Measurements from ENCODE around the gene GPC1. TPM values are rescaled to one million over a fixed set of nuclear protein-coding genes. Genes with fewer than 3 reads are reported as not detected.

The GPC1 gene
- total RNA-seq, 2 donors from 2014 or later, result 37.8 to 69.7 TPM

DNA sequence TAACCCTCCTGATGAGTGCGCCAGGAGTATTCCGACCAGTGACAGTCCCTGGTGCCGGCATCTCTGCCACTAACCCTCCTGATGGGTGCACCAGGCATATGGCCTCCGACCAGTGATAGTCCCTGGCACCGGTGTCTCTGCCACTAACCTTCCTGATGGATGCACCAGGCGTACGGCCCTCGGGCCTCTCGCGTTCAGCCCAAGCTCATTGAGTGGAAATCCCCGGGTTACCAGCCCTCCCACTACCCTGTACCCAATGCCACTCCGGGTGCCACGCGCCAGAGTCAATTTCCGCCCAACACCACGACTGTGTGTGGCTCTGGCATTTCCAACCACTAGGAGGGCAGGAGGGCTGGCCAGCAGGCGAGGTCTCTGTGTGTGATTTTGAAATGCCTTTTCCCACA, 11.7 kb upstream of the GPC1 start:
- Mint-ChIP-seq H3K9me3 (peaks cover 53% of the 10 kb centered on the region), H3K4me3 (no peak overlapping the region), H3K4me1 (no peaks in the 10 kb centered on the region), H3K27ac (no peak overlapping the region), H3K36me3 (ENCODE audit: low read depth) (no peaks in the 10 kb centered on the region), H3K27me3 (ENCODE audit: insufficient read depth) (peaks cover 30% of the 10 kb centered on the region)
- no peak overlapping the region for H3K4me3 ChIP-seq (ENCODE audit: low read length)
- H3K9me3 ChIP-seq (ENCODE audit: control insufficient read depth, low read length), result peaks cover 21% of the 10 kb centered on the region
- no peak overlapping the region for H3K9ac ChIP-seq (ENCODE audit: extremely low read depth, low read length, poor library complexity, severe bottlenecking)
- no peaks in the 10 kb centered on the region for H3K27me3 ChIP-seq (ENCODE audit: control insufficient read depth, insufficient read depth, low read length, poor library complexity, severe bottlenecking)
- H3K27ac ChIP-seq (ENCODE audit: low read depth, low read length), result no peak overlapping the region
- H3K4me1 ChIP-seq (ENCODE audit: control insufficient read depth, insufficient read depth, low read length), result no peaks in the 10 kb centered on the region
- H3K36me3 ChIP-seq (ENCODE audit: control insufficient read depth, insufficient read depth, low read length), result no peaks in the 10 kb centered on the region
- DNase-seq, result peak; percentile 20
- WGBS, 2 experiments (ENCODE audit: insufficient coverage in 1 of 2, insufficient read length in 1 of 2), result 74 to 82% methylated on average over 11 to 17 of the region's 17 CpGs
- TF ChIP-seq, protein P1, sequence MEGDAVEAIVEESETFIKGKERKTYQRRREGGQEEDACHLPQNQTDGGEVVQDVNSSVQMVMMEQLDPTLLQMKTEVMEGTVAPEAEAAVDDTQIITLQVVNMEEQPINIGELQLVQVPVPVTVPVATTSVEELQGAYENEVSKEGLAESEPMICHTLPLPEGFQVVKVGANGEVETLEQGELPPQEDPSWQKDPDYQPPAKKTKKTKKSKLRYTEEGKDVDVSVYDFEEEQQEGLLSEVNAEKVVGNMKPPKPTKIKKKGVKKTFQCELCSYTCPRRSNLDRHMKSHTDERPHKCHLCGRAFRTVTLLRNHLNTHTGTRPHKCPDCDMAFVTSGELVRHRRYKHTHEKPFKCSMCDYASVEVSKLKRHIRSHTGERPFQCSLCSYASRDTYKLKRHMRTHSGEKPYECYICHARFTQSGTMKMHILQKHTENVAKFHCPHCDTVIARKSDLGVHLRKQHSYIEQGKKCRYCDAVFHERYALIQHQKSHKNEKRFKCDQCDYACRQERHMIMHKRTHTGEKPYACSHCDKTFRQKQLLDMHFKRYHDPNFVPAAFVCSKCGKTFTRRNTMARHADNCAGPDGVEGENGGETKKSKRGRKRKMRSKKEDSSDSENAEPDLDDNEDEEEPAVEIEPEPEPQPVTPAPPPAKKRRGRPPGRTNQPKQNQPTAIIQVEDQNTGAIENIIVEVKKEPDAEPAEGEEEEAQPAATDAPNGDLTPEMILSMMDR (conservative IDR thresholded peaks at IDR 0.05), result no peak

DNA sequence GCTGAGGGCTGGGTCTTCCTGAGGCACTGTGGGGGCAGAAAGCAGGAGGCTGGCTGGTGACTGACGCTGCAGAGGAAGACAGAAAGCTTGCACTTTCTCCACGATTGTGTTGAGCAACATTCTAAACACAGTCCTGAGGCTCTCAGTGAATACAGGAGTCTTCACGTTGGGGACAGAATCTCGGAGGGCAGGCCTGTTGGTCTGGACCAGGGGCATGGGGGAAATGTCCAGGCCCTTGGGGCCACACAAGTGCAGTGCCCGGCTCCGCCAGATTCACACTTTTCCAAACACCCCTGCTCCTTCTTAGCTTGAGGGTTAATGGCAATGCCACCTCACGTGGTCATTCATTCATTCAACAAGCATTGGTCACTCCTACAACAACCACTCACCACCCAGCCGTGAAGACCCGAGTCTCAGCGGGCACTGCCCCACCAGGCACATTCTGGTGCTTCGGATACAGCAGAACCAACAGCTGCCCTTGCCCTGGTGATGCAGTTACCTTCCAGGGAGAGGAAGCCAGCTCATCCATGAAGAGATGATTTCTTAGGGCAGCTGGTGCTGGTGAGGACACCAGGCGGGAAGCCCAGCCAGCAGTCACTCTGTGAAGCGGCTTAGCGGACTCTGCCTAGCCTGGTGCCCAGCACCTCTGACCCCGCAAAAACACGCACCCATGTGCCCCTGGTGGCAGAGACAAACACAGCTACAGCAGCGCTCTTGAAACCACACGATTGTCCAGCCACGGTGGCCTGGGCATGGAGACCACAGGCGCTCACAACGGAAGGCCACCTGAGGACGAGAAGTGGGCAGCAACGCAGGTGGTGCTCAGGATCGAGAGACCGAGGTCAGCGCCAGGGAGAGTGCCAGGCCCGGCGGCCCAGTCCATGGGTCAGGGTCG, 10.9 kb upstream of the GPC1 start:
- Histone ChIP-seq H3K4me1 (ENCODE audit: control insufficient read depth, insufficient read depth, low read length) (no peaks in the 10 kb centered on the region), H3K4me3 (ENCODE audit: low read length) (no peak overlapping the region), H3K9ac (ENCODE audit: extremely low read depth, low read length, poor library complexity, severe bottlenecking) (no peak overlapping the region), H3K27me3 (ENCODE audit: control insufficient read depth, insufficient read depth, low read length, poor library complexity, severe bottlenecking) (no peaks in the 10 kb centered on the region), H3K36me3 (ENCODE audit: control insufficient read depth, insufficient read depth, low read length) (no peaks in the 10 kb centered on the region), H3K9me3 (ENCODE audit: control insufficient read depth, low read length) (peaks cover 13% of the 10 kb centered on the region), H3K27ac (ENCODE audit: low read depth, low read length) (no peak overlapping the region)
- Mint-ChIP-seq H3K27me3 (ENCODE audit: insufficient read depth) (peaks cover 30% of the 10 kb centered on the region), H3K9me3 (peaks cover 45% of the 10 kb centered on the region), H3K27ac (no peak overlapping the region), H3K36me3 (ENCODE audit: low read depth) (no peaks in the 10 kb centered on the region), H3K4me3 (no peak overlapping the region), H3K4me1 (no peaks in the 10 kb centered on the region)
- 85 to 90% methylated on average over 17 to 29 of the region's 29 CpGs for WGBS, 2 experiments (ENCODE audit: insufficient coverage in 1 of 2, insufficient read length in 1 of 2)
- peak; percentile 42 for DNase-seq
- TF ChIP-seq, protein P1 (conservative IDR thresholded peaks at IDR 0.05), result peak; percentile 8

DNA sequence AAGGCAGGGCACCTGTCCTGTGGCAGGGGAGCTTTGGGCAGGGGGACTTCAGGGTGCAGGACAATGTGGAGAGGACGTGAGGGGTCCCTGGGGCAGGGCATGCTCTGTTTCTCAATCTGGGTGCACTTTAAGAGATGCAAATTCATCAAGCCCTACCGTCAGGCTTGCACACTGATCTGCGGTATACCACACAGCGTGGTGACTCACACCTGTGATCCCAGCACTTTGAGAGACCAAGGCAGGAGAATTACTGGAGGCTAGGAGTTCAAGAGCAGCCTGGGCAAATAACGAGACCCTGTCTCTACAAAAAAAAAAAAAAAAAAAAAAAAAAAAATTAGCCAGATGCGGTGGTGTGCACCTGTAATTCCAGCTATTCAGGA, 10.2 kb upstream of the GPC1 start:
- peak; percentile 20 for DNase-seq
- peaks cover 40% of the 10 kb centered on the region for H3K9me3 Mint-ChIP-seq
- Histone ChIP-seq H3K4me3 (ENCODE audit: low read length) (no peak overlapping the region), H3K9me3 (ENCODE audit: control insufficient read depth, low read length) (peaks cover 10% of the 10 kb centered on the region), H3K27me3 (ENCODE audit: control insufficient read depth, insufficient read depth, low read length, poor library complexity, severe bottlenecking) (no peaks in the 10 kb centered on the region), H3K27ac (ENCODE audit: low read depth, low read length) (no peak overlapping the region), H3K4me1 (ENCODE audit: control insufficient read depth, insufficient read depth, low read length) (no peaks in the 10 kb centered on the region), H3K36me3 (ENCODE audit: control insufficient read depth, insufficient read depth, low read length) (no peaks in the 10 kb centered on the region), H3K9ac (ENCODE audit: extremely low read depth, low read length, poor library complexity, severe bottlenecking) (no peak overlapping the region)
- no peak overlapping the region for H3K4me3 Mint-ChIP-seq
- peaks cover 30% of the 10 kb centered on the region for H3K27me3 Mint-ChIP-seq (ENCODE audit: insufficient read depth)
- H3K27ac Mint-ChIP-seq, result no peak overlapping the region
- TF ChIP-seq, protein P1 (conservative IDR thresholded peaks at IDR 0.05), result no peak
- no peaks in the 10 kb centered on the region for H3K36me3 Mint-ChIP-seq (ENCODE audit: low read depth)
- no peaks in the 10 kb centered on the region for H3K4me1 Mint-ChIP-seq
- WGBS, 2 experiments (ENCODE audit: insufficient coverage in 1 of 2, insufficient read length in 1 of 2), result 90 to 94% methylated on average over 5 to 6 of the region's 6 CpGs

Data from endodermal cell (in vitro differentiated cells).